GM12892 (cell line): ENCODE data around the gene L1CAM.

Experiments
- POLR2A ChIP-seq: IDR thresholded peaks from 2 replicates; pipeline ENCODE4 v1.6.1; 2011; ENCODE audit warnings: low read depth, low read length, control low read depth
- POLR2AphosphoS5 ChIP-seq: IDR thresholded peaks from 2 replicates; pipeline ENCODE4 v1.6.1; 2011; ENCODE audit warnings: low read depth, low read length, control low read depth

DNA sequence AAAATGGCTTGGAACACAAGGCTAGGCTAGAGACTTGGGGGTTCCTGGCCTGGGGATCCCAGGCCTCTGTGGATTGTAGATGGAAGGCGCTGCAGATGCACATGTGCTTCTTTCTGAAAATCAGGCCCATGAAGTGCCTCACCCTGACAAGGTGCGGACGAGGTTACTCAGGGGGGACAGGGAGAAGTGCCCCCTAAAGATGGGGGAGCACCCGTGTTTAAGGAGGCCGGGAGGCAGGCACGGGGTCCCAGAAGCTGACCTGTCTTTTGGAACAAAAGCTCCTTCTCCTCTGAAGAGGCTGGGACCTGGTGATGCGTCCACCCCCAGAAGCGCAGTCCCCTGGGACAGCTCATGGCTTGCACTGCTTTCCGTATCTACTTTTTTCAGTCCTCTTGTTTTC is 58.1 kb downstream of the L1CAM start:
- TF ChIP-seq POLR2AphosphoS5 (no peak), POLR2A (no peak)
